H1 (cell line): ENCODE results near the gene ABLIM1. TPM values are rescaled to one million over a fixed set of nuclear protein-coding genes. Genes with fewer than 3 reads are reported as not detected.

Experiments
- CTCF ChIA-PET: fragments of 300-600 bp; sonication (Branson Sonifier 250); formaldehyde crosslinking; loops from one replicate; lab custom pipeline; 2021; ENCODE audit not compliant: partially characterized antibody; lab: Charles Lee
- POLR2A ChIA-PET: fragments of 300-600 bp; sonication (Branson Sonifier 250); formaldehyde crosslinking; loops from one replicate; lab custom pipeline; 2021; ENCODE audit warnings: inconsistent platforms; ENCODE audit not compliant: partially characterized antibody; lab: Charles Lee
- DNase-seq, 2 experiments: peaks; one replicate each; pipeline versions ENCODE4 v3.0.0 to v3.0.0-alpha.2; 2010 to 2022; ENCODE audit warnings: low spot score in 2 of 2, low read depth in 1 of 2, mixed read lengths in 1 of 2
- FAIRE-seq: peaks from 2 replicates; lab custom pipeline; 2011; peaks lifted over from hg19 to GRCh38; lab: Jason Lieb, UNC
- H2AFZ ChIP-seq: 2 replicates; pipeline ENCODE4 v1.8.1; 2012; ENCODE audit warnings: low read length, inconsistent platforms
- H2AK5ac ChIP-seq: 2 replicates; pipeline ENCODE4 v1.6.1; 2013; ENCODE audit warnings: low read depth, low read length
- H2BK120ac ChIP-seq: replicated peaks from 2 replicates; pipeline ENCODE3; 2013; ENCODE audit warnings: low read depth, low read length, inconsistent platforms
- H2BK12ac ChIP-seq: 2 replicates; pipeline ENCODE4 v1.6.1; 2013; ENCODE audit warnings: low read depth, low read length
- H2BK15ac ChIP-seq: 2 replicates; pipeline ENCODE4 v1.6.1; 2013; ENCODE audit warnings: low read length
- H2BK20ac ChIP-seq: 2 replicates; pipeline ENCODE4 v1.6.1; 2013; ENCODE audit warnings: low read length
- H2BK5ac ChIP-seq: 2 replicates; pipeline ENCODE4 v1.6.1; 2013; ENCODE audit warnings: low read depth, low read length
- H3K14ac ChIP-seq: 2 replicates; pipeline ENCODE4 v1.6.1; 2013; ENCODE audit warnings: inconsistent platforms; ENCODE audit not compliant: insufficient read length
- H3K18ac ChIP-seq: 2 replicates; pipeline ENCODE4 v1.6.1; 2013; ENCODE audit warnings: low read length; ENCODE audit errors: extremely low read depth
- H3K23ac ChIP-seq: 2 replicates; pipeline ENCODE4 v1.6.1; 2013; ENCODE audit warnings: inconsistent platforms; ENCODE audit not compliant: insufficient read length
- H3K23me2 ChIP-seq: 2 replicates; pipeline ENCODE4 v1.6.1; 2013; ENCODE audit warnings: low read depth, low read length
- H3K27ac ChIP-seq: 2 replicates; pipeline ENCODE4 v1.6.1; 2011; ENCODE audit warnings: low read depth, low read length, inconsistent platforms
- H3K27me3 ChIP-seq, 4 experiments: replicated peaks in 1 of 4; 1 replicate in 1 of 4; 2 replicates in 3 of 4; pipeline versions ENCODE4 v1.6.1 to v1.8.1; 2011 to 2013; ENCODE audit warnings: low read length in 3 of 4, mild to moderate bottlenecking in 3 of 4, inconsistent platforms in 2 of 4, mixed read lengths in 2 of 4, moderate library complexity in 1 of 4; ENCODE audit not compliant: control insufficient read depth in 3 of 4, insufficient read depth in 3 of 4; ENCODE audit errors: extremely low read depth in 1 of 4
- H3K36me3 ChIP-seq, 4 experiments: 2 replicates each; pipeline versions ENCODE4 v1.6.1 to v1.8.1; 2011 to 2013; ENCODE audit warnings: mild to moderate bottlenecking in 4 of 4, low read length in 3 of 4, moderate library complexity in 2 of 4, control low read depth in 1 of 4, inconsistent platforms in 1 of 4; ENCODE audit not compliant: insufficient read depth in 4 of 4, control insufficient read depth in 2 of 4
- H3K4ac ChIP-seq: replicated peaks from 2 replicates; pipeline ENCODE3; 2013; ENCODE audit warnings: low read length, low read depth, mixed read lengths, inconsistent platforms; ENCODE audit not compliant: insufficient read length
- H3K4me1 ChIP-seq, 4 experiments: replicated peaks in 1 of 4; 1 replicate in 1 of 4; 2 replicates in 3 of 4; pipeline versions ENCODE4 v1.6.1 to v1.8.1; 2011 to 2013; ENCODE audit warnings: low read length in 3 of 4, inconsistent platforms in 2 of 4, mixed read lengths in 1 of 4; ENCODE audit not compliant: insufficient read depth in 4 of 4, control insufficient read depth in 3 of 4
- H3K4me2 ChIP-seq, 2 experiments: 2 replicates each; pipeline versions ENCODE4 v1.6.1 to v1.8.1; 2011 to 2013; ENCODE audit warnings: low read depth in 2 of 2, low read length in 2 of 2, control low read depth in 1 of 2, inconsistent platforms in 1 of 2, mild to moderate bottlenecking in 1 of 2; ENCODE audit not compliant: insufficient read depth in 1 of 2
- H3K4me3 ChIP-seq, 4 experiments: fragments of 200-600, 300-600 bp in 1 of 4; sonication (generic), shearing (Covaris generic), sonication (Bioruptor Twin) in 1 of 4; 2 replicates each; pipeline versions ENCODE4 v1.5.1 to v1.8.1; 2011 to 2016; ENCODE audit warnings: low read length in 4 of 4, low read depth in 3 of 4, control low read depth in 2 of 4, inconsistent platforms in 2 of 4, mild to moderate bottlenecking in 2 of 4, mixed read lengths in 1 of 4, moderate library complexity in 1 of 4; ENCODE audit not compliant: insufficient read depth in 2 of 4; ENCODE audit errors: extremely low read depth in 1 of 4
- H3K56ac ChIP-seq: replicated peaks from 2 replicates; pipeline ENCODE3; 2013; ENCODE audit warnings: low read depth, mild to moderate bottlenecking, mixed read lengths, low read length, inconsistent platforms; ENCODE audit not compliant: insufficient read length
- H3K79me1 ChIP-seq: 2 replicates; pipeline ENCODE4 v1.6.1; 2013; ENCODE audit warnings: low read depth, low read length, control low read depth
- H3K79me2 ChIP-seq, 2 experiments: 2 replicates each; pipeline versions ENCODE4 v1.6.1 to v1.8.1; 2012 to 2013; ENCODE audit warnings: low read length in 2 of 2, mild to moderate bottlenecking in 2 of 2, inconsistent platforms in 1 of 2; ENCODE audit not compliant: insufficient read depth in 2 of 2, control insufficient read depth in 1 of 2
- H3K9ac ChIP-seq, 4 experiments: replicated peaks in 1 of 4; 1 replicate in 1 of 4; 2 replicates in 3 of 4; pipeline versions ENCODE4 v1.6.1 to v1.8.1; 2011 to 2013; ENCODE audit warnings: low read depth in 3 of 4, low read length in 3 of 4, control low read depth in 2 of 4, mild to moderate bottlenecking in 2 of 4, moderate library complexity in 2 of 4, inconsistent platforms in 1 of 4; ENCODE audit errors: extremely low read depth in 1 of 4
- H3K9me3 ChIP-seq, 2 experiments: 2 replicates each; pipeline versions ENCODE4 v1.6.1 to v1.8.1; 2012 to 2013; ENCODE audit warnings: mild to moderate bottlenecking in 2 of 2, moderate library complexity in 2 of 2, control low read depth in 1 of 2, inconsistent platforms in 1 of 2, low read depth in 1 of 2, low read length in 1 of 2, mixed read lengths in 1 of 2; ENCODE audit not compliant: insufficient read depth in 2 of 2
- H4K20me1 ChIP-seq, 2 experiments: replicated peaks in 1 of 2; 2 replicates each; pipeline versions ENCODE3 to v1.8.1; 2011 to 2013; ENCODE audit warnings: inconsistent platforms in 2 of 2, low read length in 2 of 2, mild to moderate bottlenecking in 1 of 2; ENCODE audit not compliant: insufficient read depth in 2 of 2, control insufficient read depth in 1 of 2
- H4K5ac ChIP-seq: 2 replicates; pipeline ENCODE4 v1.6.1; 2013; ENCODE audit warnings: low read length, low read depth, mixed read lengths, inconsistent platforms; ENCODE audit not compliant: insufficient read length
- H4K8ac ChIP-seq: 2 replicates; pipeline ENCODE4 v1.8.0; 2013; ENCODE audit warnings: mild to moderate bottlenecking, moderate library complexity, low read length, inconsistent platforms; ENCODE audit not compliant: insufficient read depth; ENCODE audit errors: extremely low read depth
- H4K91ac ChIP-seq: replicated peaks from 2 replicates; pipeline ENCODE3; 2013; ENCODE audit warnings: low read length, mixed read lengths, inconsistent platforms; ENCODE audit not compliant: insufficient read length
- ASH2L ChIP-seq: fragments of 200-600, 300-600 bp; sonication (generic); IDR thresholded peaks from one replicate; pipeline ENCODE4 v1.7.1; 2017; ENCODE audit warnings: low read length
- BCL11A ChIP-seq, 2 experiments: IDR thresholded peaks; one replicate each; pipeline ENCODE4 v1.6.1; 2011; ENCODE audit warnings: low read depth in 2 of 2, low read length in 2 of 2, mild to moderate bottlenecking in 2 of 2
- CBX8 ChIP-seq: fragments of 300-800, 300-1000 bp; sonication (generic); IDR thresholded peaks from 2 replicates; pipeline ENCODE4 v1.7.1; 2016; ENCODE audit warnings: low read depth, low read length, borderline replicate concordance
- EGR1 ChIP-seq: IDR thresholded peaks from 2 replicates; pipeline ENCODE4 v1.6.1; 2011; ENCODE audit warnings: low read depth, low read length, borderline replicate concordance
- FOSL1 ChIP-seq: IDR thresholded peaks from 2 replicates; pipeline ENCODE4 v1.6.1; 2011; ENCODE audit warnings: mild to moderate bottlenecking, low read depth, low read length, moderate library complexity; ENCODE audit not compliant: insufficient read depth
- HDAC6 ChIP-seq: IDR thresholded peaks from one replicate; pipeline ENCODE4 v1.7.1; 2012; ENCODE audit warnings: low read depth, mild to moderate bottlenecking, inconsistent platforms, low read length, moderate library complexity
- KDM4A ChIP-seq: IDR thresholded peaks from one replicate; pipeline ENCODE4 v1.7.1; 2012; ENCODE audit warnings: low read depth, mild to moderate bottlenecking, moderate library complexity, low read length, inconsistent platforms; ENCODE audit not compliant: severe bottlenecking
- RAD21 ChIP-seq, 2 experiments: IDR thresholded peaks in 1 of 2; conservative IDR thresholded peaks in 1 of 2; 2 replicates each; pipeline ENCODE4 v1.6.1; 2011; ENCODE audit warnings: low read depth in 2 of 2, low read length in 2 of 2, improper control_type of control experiment in 1 of 2, inconsistent platforms in 1 of 2, mild to moderate bottlenecking in 1 of 2, moderate library complexity in 1 of 2
- SP1 ChIP-seq: IDR thresholded peaks from 2 replicates; pipeline ENCODE4 v1.6.1; 2011; ENCODE audit warnings: low read depth, low read length
- SP2 ChIP-seq: IDR thresholded peaks from 2 replicates; pipeline ENCODE4 v1.6.1; 2012; ENCODE audit warnings: mild to moderate bottlenecking, low read length, inconsistent platforms
- ZNF274 ChIP-seq: IDR thresholded peaks from 2 replicates; pipeline ENCODE4 v1.7.0; 2012; ENCODE audit warnings: low read length, borderline replicate concordance; ENCODE audit errors: extremely low read depth
- WGBS, 2 experiments: shearing (Covaris generic) in 1 of 2; methylation state at CpG; one replicate each; pipeline versions ENCODE4 v1.1.6 to v1.1.7; 2013 to 2015; ENCODE audit warnings: low lambda C conversion rate in 2 of 2, mixed read lengths in 2 of 2, inconsistent platforms in 1 of 2, low coverage in 1 of 2, missing lambda C conversion rate in 1 of 2; ENCODE audit not compliant: insufficient replicate concordance in 2 of 2, insufficient coverage in 1 of 2, insufficient read length in 1 of 2; ENCODE audit errors: extremely low coverage in 1 of 2, missing lambda C conversion rate in 1 of 2; 5-methylcytosine and 5-hydroxymethylcytosine counted together
- polyA plus RNA-seq, 7 experiments: library from polyadenylated mRNA; depleted of rRNA in 3 of 7; stranded (reverse) in 5 of 7; unstranded in 2 of 7; fragments of >200 nt in 5 of 7; fragments of 200-250 nt in 2 of 7; gene quantifications; 1 replicate in 5 of 7; 2 replicates in 1 of 7; 4 replicates in 1 of 7; pipeline versions ENCODE4 v1.2.1 to v1.2.3, GENCODE V29; 2011 to 2013; ENCODE audit warnings: missing spikeins in 2 of 7, mixed read lengths in 2 of 7
- total RNA-seq: library from RNA; stranded (reverse); fragmentation: NEBNext Ultra II Directional; extraction: Animal tissue kit (Norgen Biotek cat#: 25700); gene quantifications from 2 replicates; pipeline ENCODE4 v1.2.1, GENCODE V29; 2021
- TF ChIP-seq, protein P1 (sequence below): IDR thresholded peaks from 2 replicates; pipeline ENCODE4 v1.6.1; 2011; ENCODE audit warnings: low read length, improper control_type of control experiment

The ABLIM1 gene
- total and polyA plus RNA-seq, 2 of the 8 experiments (the other 6 are each of a cell fraction or from before 2014, with no cell fraction given): 51.2 to 51.7 TPM

DNA sequence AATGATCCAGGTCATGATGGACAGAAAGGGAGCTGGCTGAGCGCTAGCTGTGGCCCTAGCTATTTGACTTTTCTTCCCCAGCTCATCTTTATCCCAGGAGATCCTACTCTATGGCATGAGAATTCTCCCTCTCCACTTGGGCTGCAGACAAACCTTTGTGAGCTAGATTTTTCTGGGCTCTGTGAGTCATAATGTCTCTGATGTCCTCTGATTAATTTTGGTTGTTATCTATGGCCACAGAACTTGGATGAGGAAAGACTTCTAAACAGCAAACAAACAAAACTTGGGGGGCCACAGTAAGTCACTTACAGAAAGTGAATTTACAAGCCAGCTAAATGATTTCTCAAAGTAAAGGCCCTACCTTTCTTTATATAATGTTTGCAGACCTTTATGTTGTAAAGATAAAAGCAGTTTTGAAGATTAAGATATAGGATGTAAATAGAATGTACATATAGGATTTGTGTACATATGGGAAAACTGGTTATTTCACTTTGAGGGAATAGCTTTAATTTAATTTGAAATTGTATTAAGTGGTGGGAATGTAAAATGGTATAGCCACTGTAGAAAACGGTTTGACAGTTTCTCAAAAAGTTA is 10.4 kb downstream of the ABLIM1 start:
- Histone ChIP-seq H4K91ac (no peak overlapping the region), H4K5ac (no peak overlapping the region), H2BK20ac (no peak overlapping the region), H4K8ac (no peak overlapping the region), H2BK120ac (no peak overlapping the region), H3K9ac (no peak overlapping the region), H3K4me2 (no peak overlapping the region), H2BK12ac (no peak overlapping the region), H3K79me2 (no peaks in the 10 kb centered on the region), H3K27ac (no peak overlapping the region), H3K56ac (no peak overlapping the region), H2AK5ac (no peak overlapping the region), H3K14ac (no peak overlapping the region), H2BK5ac (no peak overlapping the region), H4K20me1 (no peaks in the 10 kb centered on the region), H3K4ac (no peak overlapping the region), H3K4me1 (no peaks in the 10 kb centered on the region), H3K79me1 (no peaks in the 10 kb centered on the region), H3K18ac (no peak overlapping the region), H3K27me3 (no peaks in the 10 kb centered on the region), H3K4me3 (no peak overlapping the region), H2AFZ (no peak overlapping the region), H3K9me3 (no peaks in the 10 kb centered on the region), H3K23me2 (no peaks in the 10 kb centered on the region), H3K23ac (no peak overlapping the region), H2BK15ac (no peak overlapping the region), H3K36me3 (no peaks in the 10 kb centered on the region)
- WGBS, 2 experiments: 89% methylated on average over 2 of the region's 2 CpGs; no CpG with 5 or more reads in 1 of the 2 experiments
- FAIRE-seq (no peak), DNase-seq (no peak)
- ChIA-PET POLR2A (no interaction called here), CTCF (interaction anchor here (0.8 to 1.5 kb wide), 4 partner anchors 23 to 208 kb away, joined by 3 read pairs; no protein-coding TSS in a partner anchor)
- TF ChIP-seq SP2: no peak
- no peak for TF ChIP-seq CBX8
- TF ChIP-seq ASH2L: no peak
- no peak for TF ChIP-seq RAD21 (IDR thresholded peaks at IDR 0.05 in 1 of 2, conservative IDR thresholded peaks at IDR 0.05 in 1 of 2; ENCODE audit: low read depth in 2 of 2, low read length in 2 of 2)
- no peak for TF ChIP-seq BCL11A (IDR thresholded peaks at IDR 0.05; ENCODE audit: low read depth in 2 of 2, low read length in 2 of 2)
- no peak for TF ChIP-seq KDM4A
- no peak for TF ChIP-seq HDAC6
- no peak for TF ChIP-seq ZNF274
- TF ChIP-seq, protein P1, sequence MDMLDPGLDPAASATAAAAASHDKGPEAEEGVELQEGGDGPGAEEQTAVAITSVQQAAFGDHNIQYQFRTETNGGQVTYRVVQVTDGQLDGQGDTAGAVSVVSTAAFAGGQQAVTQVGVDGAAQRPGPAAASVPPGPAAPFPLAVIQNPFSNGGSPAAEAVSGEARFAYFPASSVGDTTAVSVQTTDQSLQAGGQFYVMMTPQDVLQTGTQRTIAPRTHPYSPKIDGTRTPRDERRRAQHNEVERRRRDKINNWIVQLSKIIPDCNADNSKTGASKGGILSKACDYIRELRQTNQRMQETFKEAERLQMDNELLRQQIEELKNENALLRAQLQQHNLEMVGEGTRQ: no peak
- no peak for TF ChIP-seq EGR1
- no peak for TF ChIP-seq FOSL1
- TF ChIP-seq SP1: no peak
